ENCODE measurements around the gene PRKG1.
"Not testable (repeated sequence)": the region's sequence is repeated elsewhere in the genome, so short reads cannot be mapped to it uniquely, and the experiment has no call there.

DNA sequence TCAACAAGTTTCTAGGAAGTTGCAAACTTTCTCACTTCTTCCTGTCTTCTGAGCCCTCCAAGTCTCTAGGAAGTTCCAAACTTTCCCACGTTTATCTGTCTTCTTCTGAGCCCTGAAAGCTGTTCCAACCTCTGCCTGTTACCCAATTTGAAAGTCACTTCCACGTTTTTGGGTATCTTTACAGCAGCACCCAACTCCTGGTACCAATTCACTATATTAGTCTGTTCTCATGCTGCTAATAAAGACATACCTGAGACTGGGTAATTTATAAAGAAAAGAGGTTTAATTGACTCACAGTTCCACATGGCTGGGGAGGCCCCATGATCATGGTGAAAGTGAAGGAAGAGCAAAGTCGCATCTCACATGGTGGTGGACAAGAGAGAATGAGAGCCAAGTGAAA is 381.5 kb downstream of the PRKG1 start:
- TF ChIP-seq EZH2 (IDR thresholded peaks at IDR 0.05; ENCODE audit: low read length, missing control alignments) = not testable (repeated sequence)
- TF ChIP-seq, protein P1, sequence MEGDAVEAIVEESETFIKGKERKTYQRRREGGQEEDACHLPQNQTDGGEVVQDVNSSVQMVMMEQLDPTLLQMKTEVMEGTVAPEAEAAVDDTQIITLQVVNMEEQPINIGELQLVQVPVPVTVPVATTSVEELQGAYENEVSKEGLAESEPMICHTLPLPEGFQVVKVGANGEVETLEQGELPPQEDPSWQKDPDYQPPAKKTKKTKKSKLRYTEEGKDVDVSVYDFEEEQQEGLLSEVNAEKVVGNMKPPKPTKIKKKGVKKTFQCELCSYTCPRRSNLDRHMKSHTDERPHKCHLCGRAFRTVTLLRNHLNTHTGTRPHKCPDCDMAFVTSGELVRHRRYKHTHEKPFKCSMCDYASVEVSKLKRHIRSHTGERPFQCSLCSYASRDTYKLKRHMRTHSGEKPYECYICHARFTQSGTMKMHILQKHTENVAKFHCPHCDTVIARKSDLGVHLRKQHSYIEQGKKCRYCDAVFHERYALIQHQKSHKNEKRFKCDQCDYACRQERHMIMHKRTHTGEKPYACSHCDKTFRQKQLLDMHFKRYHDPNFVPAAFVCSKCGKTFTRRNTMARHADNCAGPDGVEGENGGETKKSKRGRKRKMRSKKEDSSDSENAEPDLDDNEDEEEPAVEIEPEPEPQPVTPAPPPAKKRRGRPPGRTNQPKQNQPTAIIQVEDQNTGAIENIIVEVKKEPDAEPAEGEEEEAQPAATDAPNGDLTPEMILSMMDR (conservative IDR thresholded peaks at IDR 0.05 in 1 of 2, IDR thresholded peaks at IDR 0.05 in 1 of 2; ENCODE audit: low read depth in 1 of 2, low read length in 2 of 2) = not testable (repeated sequence)
